ENCODE data around the gene SLC38A11.

The SLC38A11 gene

DNA sequence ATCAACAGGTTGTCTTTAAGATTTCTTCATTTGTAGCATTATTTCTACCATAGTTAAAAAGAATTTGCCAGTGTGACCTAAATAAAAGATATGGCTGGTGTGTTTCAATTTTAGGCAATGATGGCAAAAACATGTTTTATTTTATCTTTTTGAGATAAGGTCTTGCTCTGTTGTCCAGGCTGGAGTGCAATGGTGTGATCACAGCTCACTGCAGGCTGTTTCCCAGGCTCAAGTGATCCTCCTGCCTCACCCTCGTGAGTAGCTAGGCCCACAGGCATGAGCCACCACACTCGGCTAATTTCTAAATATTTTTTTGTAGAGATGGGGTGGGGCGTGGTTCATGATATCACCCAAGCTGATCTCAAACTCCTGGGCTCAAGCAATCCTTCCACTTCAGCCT is 66.7 kb downstream of the SLC38A11 start:
- no peak for DNase-seq (ENCODE audit: extremely low read depth, low read depth)
- H3K4me3 ChIP-seq (replicated peaks; ENCODE audit: low read depth, low read length) = no peak overlapping the region
- TF ChIP-seq, protein P1, sequence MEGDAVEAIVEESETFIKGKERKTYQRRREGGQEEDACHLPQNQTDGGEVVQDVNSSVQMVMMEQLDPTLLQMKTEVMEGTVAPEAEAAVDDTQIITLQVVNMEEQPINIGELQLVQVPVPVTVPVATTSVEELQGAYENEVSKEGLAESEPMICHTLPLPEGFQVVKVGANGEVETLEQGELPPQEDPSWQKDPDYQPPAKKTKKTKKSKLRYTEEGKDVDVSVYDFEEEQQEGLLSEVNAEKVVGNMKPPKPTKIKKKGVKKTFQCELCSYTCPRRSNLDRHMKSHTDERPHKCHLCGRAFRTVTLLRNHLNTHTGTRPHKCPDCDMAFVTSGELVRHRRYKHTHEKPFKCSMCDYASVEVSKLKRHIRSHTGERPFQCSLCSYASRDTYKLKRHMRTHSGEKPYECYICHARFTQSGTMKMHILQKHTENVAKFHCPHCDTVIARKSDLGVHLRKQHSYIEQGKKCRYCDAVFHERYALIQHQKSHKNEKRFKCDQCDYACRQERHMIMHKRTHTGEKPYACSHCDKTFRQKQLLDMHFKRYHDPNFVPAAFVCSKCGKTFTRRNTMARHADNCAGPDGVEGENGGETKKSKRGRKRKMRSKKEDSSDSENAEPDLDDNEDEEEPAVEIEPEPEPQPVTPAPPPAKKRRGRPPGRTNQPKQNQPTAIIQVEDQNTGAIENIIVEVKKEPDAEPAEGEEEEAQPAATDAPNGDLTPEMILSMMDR (IDR thresholded peaks at IDR 0.05; ENCODE audit: low read depth, low read length, missing control alignments) = no peak

DNA sequence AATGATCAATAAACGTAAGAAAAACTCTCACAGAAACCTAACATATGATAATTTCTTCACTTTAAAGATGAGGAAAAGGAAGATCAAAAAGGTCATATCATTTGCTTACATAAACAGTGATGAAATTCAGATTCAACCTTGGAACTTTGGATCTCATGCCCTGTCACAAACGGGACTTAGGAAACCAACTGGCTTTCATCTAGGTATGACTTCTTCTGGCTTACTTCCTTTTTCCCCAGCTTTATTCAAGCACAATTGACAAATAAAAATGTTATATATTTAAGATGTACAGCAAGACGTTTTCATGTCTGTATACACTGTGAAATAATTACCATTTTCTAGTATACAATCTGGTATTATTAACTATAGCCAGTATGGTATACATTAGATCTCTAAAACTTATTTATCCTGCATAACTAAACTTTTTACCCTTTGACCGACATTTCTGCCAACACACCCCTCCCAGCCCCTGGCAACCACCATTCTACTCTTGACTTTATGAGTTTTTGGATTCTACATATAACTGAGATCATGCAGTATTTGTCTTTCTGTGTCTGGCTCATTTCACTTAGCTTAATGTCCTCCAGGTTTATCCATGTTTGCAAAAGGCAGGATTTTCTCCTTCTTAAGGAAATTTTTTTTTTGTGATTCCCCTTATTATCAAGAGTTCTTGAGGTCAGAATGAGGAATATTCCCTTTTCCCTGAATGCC is 67.7 kb downstream of the SLC38A11 start:
- no peak for DNase-seq (ENCODE audit: extremely low read depth, low read depth)
- TF ChIP-seq, protein P1 (IDR thresholded peaks at IDR 0.05; ENCODE audit: low read depth, low read length, missing control alignments) = no peak
- H3K4me3 ChIP-seq (replicated peaks; ENCODE audit: low read depth, low read length) = no peak overlapping the region

DNA sequence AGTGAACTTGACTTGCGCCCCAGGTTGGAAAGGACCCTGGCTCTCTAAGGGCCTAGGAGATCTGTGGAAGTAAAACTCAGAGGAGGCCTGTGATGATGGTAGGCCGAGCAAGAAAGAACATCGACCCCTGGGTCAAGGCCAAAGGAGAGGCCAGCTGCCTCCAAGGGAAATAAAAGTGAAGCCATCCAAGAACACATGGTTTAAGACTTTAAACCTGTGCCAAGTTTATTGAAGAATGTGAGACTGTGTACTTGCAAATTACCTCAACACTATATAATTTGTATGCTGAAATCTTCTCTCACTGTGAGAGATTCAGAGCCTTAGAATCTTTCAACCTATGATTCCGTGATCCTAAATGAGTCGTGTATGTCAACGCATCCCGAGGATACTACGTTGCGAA is 73.0 kb downstream of the SLC38A11 start:
- no peak overlapping the region for H3K4me3 ChIP-seq (replicated peaks; ENCODE audit: low read depth, low read length)
- DNase-seq (ENCODE audit: extremely low read depth, low read depth) = no peak
- TF ChIP-seq, protein P1 (IDR thresholded peaks at IDR 0.05; ENCODE audit: low read depth, low read length, missing control alignments) = no peak

DNA sequence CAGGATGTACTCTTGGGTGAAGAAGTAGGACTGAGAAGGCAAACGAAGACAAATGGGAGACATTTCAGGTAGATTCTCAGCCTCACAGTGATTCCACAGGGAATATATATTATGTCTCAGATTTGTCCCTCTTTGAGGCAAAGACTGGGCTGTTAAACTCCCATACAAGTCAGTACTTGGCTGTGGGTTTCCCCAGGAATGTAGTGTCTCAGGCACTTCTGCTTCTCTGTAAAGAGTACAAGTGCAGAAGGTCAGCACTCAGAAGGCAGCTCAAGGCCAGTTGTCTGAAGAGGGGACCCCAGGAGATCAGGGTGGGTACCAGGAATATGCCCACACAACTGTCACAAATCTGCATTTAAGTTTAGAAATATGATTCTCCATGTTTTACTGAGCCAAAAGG is 73.8 kb downstream of the SLC38A11 start:
- no peak overlapping the region for H3K4me3 ChIP-seq (replicated peaks; ENCODE audit: low read depth, low read length)
- TF ChIP-seq, protein P1 (IDR thresholded peaks at IDR 0.05; ENCODE audit: low read depth, low read length, missing control alignments) = no peak
- no peak for DNase-seq (ENCODE audit: extremely low read depth, low read depth)

DNA sequence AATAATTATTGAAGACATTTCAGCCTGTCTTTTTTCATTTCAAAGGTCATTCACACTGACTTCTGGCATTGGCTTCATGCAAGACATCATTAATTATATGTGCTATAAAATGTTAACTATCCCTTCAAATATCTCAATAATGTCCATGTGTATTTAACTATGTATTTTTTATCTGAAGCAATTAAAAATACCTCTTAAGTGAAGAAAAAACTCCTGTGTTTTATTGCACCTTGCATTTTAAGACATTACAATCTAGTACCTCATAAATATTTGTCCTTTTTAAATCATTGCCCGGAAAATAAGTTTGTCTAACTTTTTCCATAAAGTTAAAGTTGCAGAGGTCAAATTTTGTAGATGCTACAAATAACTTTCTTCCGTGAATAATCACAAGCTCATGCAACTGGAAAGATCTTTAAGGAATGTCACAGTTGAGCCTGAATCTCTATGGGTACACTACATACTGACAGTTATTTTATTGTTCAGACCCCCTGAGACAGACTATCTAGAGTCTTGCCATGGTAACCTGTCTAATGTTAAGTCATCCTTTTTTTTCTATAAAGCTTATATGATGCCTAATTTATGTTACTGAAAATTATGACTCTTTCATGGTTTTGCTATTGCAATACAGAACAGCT is 75.3 kb downstream of the SLC38A11 start:
- no peak for DNase-seq (ENCODE audit: extremely low read depth, low read depth)
- H3K4me3 ChIP-seq (replicated peaks; ENCODE audit: low read depth, low read length) = no peak overlapping the region
- TF ChIP-seq, protein P1 (IDR thresholded peaks at IDR 0.05; ENCODE audit: low read depth, low read length, missing control alignments) = no peak

DNA sequence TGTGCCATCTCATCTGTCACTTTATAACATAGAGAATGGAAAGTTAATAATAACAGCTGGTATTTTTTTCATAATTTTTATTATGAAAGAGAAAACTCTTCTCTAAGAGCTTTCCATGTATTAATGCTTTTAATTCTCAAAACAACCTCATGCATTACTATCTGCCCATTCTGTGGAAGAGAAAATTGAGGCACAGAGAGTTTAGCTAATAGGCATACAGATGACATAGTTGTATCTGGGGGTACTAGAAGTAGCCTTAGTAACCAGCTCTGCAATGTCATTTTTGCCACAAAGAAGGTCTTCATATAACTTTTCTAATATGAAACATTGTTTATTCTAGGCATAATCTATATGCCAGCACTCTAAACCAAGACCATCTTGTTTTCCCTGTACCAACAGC is 77.4 kb downstream of the SLC38A11 start:
- H3K4me3 ChIP-seq (replicated peaks; ENCODE audit: low read depth, low read length) = no peak overlapping the region
- TF ChIP-seq, protein P1 (IDR thresholded peaks at IDR 0.05; ENCODE audit: low read depth, low read length, missing control alignments) = no peak
- no peak for DNase-seq (ENCODE audit: extremely low read depth, low read depth)
